GM23248 (cell line): ENCODE results near the gene CLDN20. TPM values are rescaled to one million over a fixed set of nuclear protein-coding genes. Genes with fewer than 3 reads are reported as not detected.

Source experiments
- DNase-seq: peaks from one replicate; pipeline ENCODE4 v3.0.0-alpha.2; 2015
- H2AFZ ChIP-seq: fragments of 200-600 bp; sonication (generic); 2 replicates; pipeline ENCODE4 v1.6.1; 2016; ENCODE audit warnings: antibody characterized with exemption
- H3F3A ChIP-seq: fragments of 200-600 bp; sonication (generic); 2 replicates; pipeline ENCODE4 v1.6.1; 2016; ENCODE audit warnings: mild to moderate bottlenecking, antibody characterized with exemption, mixed run types; ENCODE audit not compliant: insufficient read depth
- H3K27ac ChIP-seq: fragments of 200-600 bp; sonication (generic); 2 replicates; pipeline ENCODE4 v1.5.1; 2016; ENCODE audit warnings: mild to moderate bottlenecking
- H3K27me3 ChIP-seq: fragments of 200-600 bp; sonication (generic); replicated peaks from 2 replicates; pipeline ENCODE4 v1.6.1; 2016; ENCODE audit warnings: mild to moderate bottlenecking; ENCODE audit not compliant: insufficient read depth
- H3K36me3 ChIP-seq: fragments of 200-600 bp; sonication (generic); 2 replicates; pipeline ENCODE4 v1.6.1; 2016; ENCODE audit warnings: low read depth, mild to moderate bottlenecking
- H3K4me1 ChIP-seq: fragments of 200-600 bp; sonication (generic); 2 replicates; pipeline ENCODE4 v1.6.1; 2016; ENCODE audit warnings: mild to moderate bottlenecking; ENCODE audit not compliant: insufficient read depth
- H3K4me2 ChIP-seq: fragments of 200-600 bp; sonication (generic); one replicate; pipeline ENCODE4 v1.6.1; 2016; ENCODE audit warnings: mild to moderate bottlenecking; ENCODE audit not compliant: unreplicated experiment
- H3K4me3 ChIP-seq: fragments of 200-600 bp; sonication (generic); 2 replicates; pipeline ENCODE4 v1.5.1; 2016; ENCODE audit warnings: mild to moderate bottlenecking
- H3K79me2 ChIP-seq: fragments of 200-600 bp; sonication (generic); 2 replicates; pipeline ENCODE4 v1.6.1; 2016; ENCODE audit warnings: mild to moderate bottlenecking; ENCODE audit not compliant: insufficient read depth
- H3K9ac ChIP-seq: fragments of 200-600 bp; sonication (generic); 2 replicates; pipeline ENCODE4 v1.6.1; 2016; ENCODE audit warnings: mild to moderate bottlenecking
- H3K9me2 ChIP-seq: fragments of 200-600 bp; sonication (generic); 2 replicates; pipeline ENCODE4 v1.6.1; 2016; ENCODE audit warnings: mixed run types, mild to moderate bottlenecking, moderate library complexity; ENCODE audit not compliant: insufficient read depth
- H3K9me3 ChIP-seq: fragments of 200-600 bp; sonication (generic); one replicate; pipeline ENCODE4 v1.6.1; 2017; ENCODE audit warnings: low read depth
- H4K20me1 ChIP-seq: fragments of 200-600 bp; sonication (generic); 2 replicates; pipeline ENCODE4 v1.6.0; 2016; ENCODE audit not compliant: insufficient read depth
- EZH2 ChIP-seq: fragments of 200-600 bp; sonication (generic); IDR thresholded peaks from 2 replicates; pipeline ENCODE4 v1.6.1; 2018; ENCODE audit warnings: antibody characterized with exemption, mild to moderate bottlenecking; ENCODE audit not compliant: insufficient read depth, poor library complexity, severe bottlenecking
- EZH2phosphoT487 ChIP-seq: fragments of 200-600 bp; sonication (generic); IDR thresholded peaks from 2 replicates; pipeline ENCODE4 v1.6.1; 2018; ENCODE audit warnings: antibody characterized with exemption, moderate library complexity, mild to moderate bottlenecking, low read depth; ENCODE audit not compliant: insufficient read depth
- WGBS, 2 experiments: methylation state at CpG; one replicate each; pipeline ENCODE4 v1.1.6; 2015 to 2017; ENCODE audit warnings: low lambda C conversion rate in 2 of 2, low coverage in 1 of 2; ENCODE audit errors: missing lambda C conversion rate in 2 of 2; 5-methylcytosine and 5-hydroxymethylcytosine counted together
- in situ Hi-C: fragments of 300-500 bp; cut with MboI; formaldehyde crosslinking; loops from 2 replicates; pipeline ENCODE4 v1.15.0; 2020
- polyA plus RNA-seq: library from polyadenylated mRNA; unstranded; fragments of >200 nt; fragmentation: Nextera tagmentation; extraction: Ambion mirVana; gene quantifications from 2 replicates; pipeline ENCODE4 v1.2.1, GENCODE V29; 2016
- total RNA-seq: library from RNA; depleted of rRNA; stranded (reverse); fragments of >200 nt; shearing (Covaris generic); gene quantifications from 2 replicates; pipeline ENCODE4 v1.2.3, GENCODE V29; 2014

The CLDN20 gene
- total and polyA plus RNA-seq, 2 experiments from 2014 or later = not detected

DNA sequence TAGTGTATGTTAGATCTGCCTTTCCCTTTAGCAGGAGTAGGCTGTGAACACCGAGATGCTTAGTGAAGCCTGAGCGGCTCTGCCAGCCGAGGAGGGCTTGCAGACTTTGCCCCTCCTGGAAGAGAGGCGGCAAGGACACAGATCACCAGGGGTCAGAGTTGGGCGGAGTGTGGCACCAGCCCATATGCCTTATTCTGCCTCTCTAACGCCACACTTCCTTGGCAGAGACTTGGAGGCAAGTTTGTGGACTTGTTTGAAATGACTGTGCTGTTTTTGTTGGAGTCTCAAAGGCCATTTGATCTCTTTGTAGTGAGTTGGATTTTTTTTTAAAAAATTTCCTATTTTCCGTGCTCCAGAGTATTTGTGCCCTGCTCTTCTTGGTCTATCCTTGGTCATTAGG, 44.5 kb upstream of the CLDN20 start:
- H3F3A ChIP-seq = peaks cover 4% of the 10 kb centered on the region; the same call in 1 of the 2 replicates
- no peaks in the 10 kb centered on the region for H3K27me3 ChIP-seq
- no peaks in the 10 kb centered on the region for H3K9me2 ChIP-seq
- TF ChIP-seq EZH2phosphoT487 = no peak
- TF ChIP-seq EZH2 = no peak
- H3K4me3 ChIP-seq = no peak overlapping the region
- H3K9me3 ChIP-seq = no peaks in the 10 kb centered on the region
- H3K36me3 ChIP-seq = no peaks in the 10 kb centered on the region
- H2AFZ ChIP-seq = no peak overlapping the region
- no peaks in the 10 kb centered on the region for H4K20me1 ChIP-seq
- no peak overlapping the region for H3K27ac ChIP-seq
- 97% methylated on average over 7 of the region's 7 CpGs for WGBS, 2 experiments
- H3K4me2 ChIP-seq = no peak overlapping the region
- H3K4me1 ChIP-seq = peaks cover 6% of the 10 kb centered on the region; the same call in 1 of the 2 replicates
- DNase-seq = no peak
- H3K79me2 ChIP-seq = no peaks in the 10 kb centered on the region
- H3K9ac ChIP-seq = no peak overlapping the region
- in situ Hi-C loops = no loop called here

DNA sequence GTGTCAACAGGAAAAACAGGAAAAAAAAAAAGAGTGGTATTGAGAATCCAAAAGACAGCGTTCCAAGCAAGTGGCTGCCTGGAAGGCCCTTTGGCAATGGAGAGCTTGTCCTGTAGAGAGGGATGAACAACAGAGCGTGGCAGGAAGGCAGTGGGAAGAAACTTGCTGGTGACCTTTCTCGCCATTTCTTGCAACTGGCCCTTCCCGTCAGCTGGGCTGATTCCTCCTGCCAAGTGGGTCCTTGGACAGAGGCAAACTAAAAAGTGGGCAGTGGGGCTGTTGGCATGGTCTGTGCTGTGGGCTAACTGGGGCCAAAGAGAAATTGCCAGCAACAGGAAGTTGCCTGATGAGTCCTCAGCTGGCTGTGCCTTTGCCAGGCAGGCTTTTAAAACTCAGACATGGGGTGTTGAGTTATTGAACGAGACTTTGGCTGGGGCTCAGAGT, 43.9 kb upstream of the CLDN20 start:
- WGBS, 2 experiments = 73 to 74% methylated on average over 5 of the region's 5 CpGs
- H4K20me1 ChIP-seq = no peaks in the 10 kb centered on the region
- no peaks in the 10 kb centered on the region for H3K9me2 ChIP-seq
- H3K9ac ChIP-seq = no peak overlapping the region
- no peak for TF ChIP-seq EZH2phosphoT487
- TF ChIP-seq EZH2 = no peak
- no peaks in the 10 kb centered on the region for H3K79me2 ChIP-seq
- no peaks in the 10 kb centered on the region for H3K36me3 ChIP-seq
- no peak overlapping the region for H3K4me2 ChIP-seq
- H3K4me1 ChIP-seq = peaks cover 11% of the 10 kb centered on the region; the same call in 1 of the 2 replicates
- no peak overlapping the region for H3K27ac ChIP-seq
- H2AFZ ChIP-seq = no peak overlapping the region
- in situ Hi-C loops = no loop called here
- DNase-seq = no peak
- H3K9me3 ChIP-seq = no peaks in the 10 kb centered on the region
- no peak overlapping the region for H3K4me3 ChIP-seq
- peaks cover 10% of the 10 kb centered on the region; the same call in 1 of the 2 replicates for H3F3A ChIP-seq
- no peaks in the 10 kb centered on the region for H3K27me3 ChIP-seq

DNA sequence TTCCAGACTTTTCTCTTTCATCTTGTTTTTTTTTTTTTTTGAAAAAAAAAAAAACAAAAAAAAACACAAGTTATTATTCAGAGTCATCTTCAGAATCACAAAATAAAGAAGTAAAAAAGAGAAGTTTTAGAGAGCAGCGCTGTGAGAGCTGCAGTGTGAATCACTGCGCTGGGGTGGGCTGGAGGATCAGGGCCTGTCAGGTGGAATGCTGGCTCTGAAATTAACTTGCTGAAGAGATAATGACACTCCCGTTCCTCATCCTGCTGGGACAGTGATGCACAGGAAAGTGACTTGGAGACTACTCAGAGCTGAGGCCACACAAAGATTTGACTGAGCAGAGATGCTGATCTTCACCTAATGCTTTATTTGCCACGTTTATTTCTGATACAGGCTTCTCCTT, 42.7 kb upstream of the CLDN20 start:
- Histone ChIP-seq H3K4me3 (no peak overlapping the region), H3K4me1 (peaks cover 11% of the 10 kb centered on the region; the same call in 1 of the 2 replicates), H3K9me3 (no peaks in the 10 kb centered on the region), H3K79me2 (no peaks in the 10 kb centered on the region), H4K20me1 (no peaks in the 10 kb centered on the region), H2AFZ (no peak overlapping the region), H3F3A (peaks cover 10% of the 10 kb centered on the region; the same call in 1 of the 2 replicates), H3K9ac (no peak overlapping the region), H3K9me2 (no peaks in the 10 kb centered on the region), H3K27ac (no peak overlapping the region), H3K4me2 (no peak overlapping the region), H3K27me3 (no peaks in the 10 kb centered on the region), H3K36me3 (no peaks in the 10 kb centered on the region)
- 81% methylated on average over 4 of the region's 4 CpGs for WGBS, 2 experiments
- DNase-seq = no peak
- in situ Hi-C loops = no loop called here
- TF ChIP-seq EZH2phosphoT487 (no peak), EZH2 (no peak)

DNA sequence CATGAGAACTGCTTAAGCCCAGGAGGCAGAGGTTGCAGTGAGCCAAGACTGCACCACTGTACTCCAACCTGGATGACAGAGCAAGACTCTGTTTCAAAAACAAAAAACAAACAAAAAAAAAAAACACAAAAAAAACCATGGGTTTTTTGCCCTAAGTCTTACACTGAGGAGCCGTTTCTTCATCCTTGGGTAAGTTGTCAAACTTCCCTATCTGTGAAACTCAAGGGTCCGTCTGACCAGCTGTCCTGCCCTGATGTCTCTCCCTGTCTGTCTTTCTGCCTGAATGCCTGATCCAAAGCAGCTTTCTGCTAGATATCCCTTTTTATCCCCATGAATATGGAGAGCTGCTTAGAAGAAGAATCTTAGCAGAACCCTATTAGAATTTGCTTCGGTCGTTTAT, 41.3 kb upstream of the CLDN20 start:
- Histone ChIP-seq H3K9ac (no peak overlapping the region), H3F3A (peaks cover 10% of the 10 kb centered on the region; the same call in 1 of the 2 replicates), H3K9me3 (no peaks in the 10 kb centered on the region), H3K79me2 (no peaks in the 10 kb centered on the region), H3K9me2 (no peaks in the 10 kb centered on the region), H3K36me3 (no peaks in the 10 kb centered on the region), H3K27me3 (no peaks in the 10 kb centered on the region), H3K4me3 (no peak overlapping the region), H3K4me2 (no peak overlapping the region), H2AFZ (no peak overlapping the region), H3K4me1 (peaks cover 11% of the 10 kb centered on the region; the same call in 1 of the 2 replicates), H4K20me1 (no peaks in the 10 kb centered on the region), H3K27ac (no peak overlapping the region)
- 95 to 98% methylated on average over 4 of the region's 4 CpGs for WGBS, 2 experiments
- in situ Hi-C loops = no loop called here
- TF ChIP-seq EZH2 = no peak
- TF ChIP-seq EZH2phosphoT487 = no peak
- no peak for DNase-seq
